Measurements from ENCODE around the gene ENPP6. TPM values are rescaled to one million over a fixed set of nuclear protein-coding genes. Genes with fewer than 3 reads are reported as not detected.

Gene ENPP6
- total and polyA plus RNA-seq, 2 experiments from 2014 or later = 0.11 TPM; not detected in 1

- Histone ChIP-seq H3K4me3 (no peak overlapping the region), H3K4me1 (ENCODE audit: insufficient read depth) (no peaks in the 10 kb centered on the region), H3K27me3 (ENCODE audit: insufficient read depth) (no peaks in the 10 kb centered on the region), H3F3A (replicated peaks; ENCODE audit: low read depth) (no peaks in the 10 kb centered on the region), H3K4me2 (no peak overlapping the region), H3K79me2 (replicated peaks; ENCODE audit: insufficient read depth) (no peaks in the 10 kb centered on the region), H4K20me1 (replicated peaks; ENCODE audit: insufficient read depth) (no peaks in the 10 kb centered on the region), H2AFZ (no peak overlapping the region), H3K27ac (ENCODE audit: low read depth) (no peak overlapping the region), H3K9me2 (ENCODE audit: insufficient read depth) (peaks cover 19% of the 10 kb centered on the region; the same call in 1 of the 2 replicates), H3K36me3 (ENCODE audit: insufficient read depth) (no peaks in the 10 kb centered on the region)
- no peak for ATAC-seq
- H3K4me1 Mint-ChIP-seq = no peaks in the 10 kb centered on the region
- H3K27me3 Mint-ChIP-seq (ENCODE audit: insufficient read depth, low read depth, poor library complexity) = peaks cover 3% of the 10 kb centered on the region
- TF ChIP-seq EZH2 (IDR thresholded peaks at IDR 0.05; ENCODE audit: low read depth, unreplicated experiment) (no peak), ZNF331 (CRISPR knock-in tag; IDR thresholded peaks at IDR 0.05; ENCODE audit: low read depth) (no peak), JUNB (IDR thresholded peaks at IDR 0.05; ENCODE audit: unreplicated experiment) (no peak), POLR2AphosphoS5 (IDR thresholded peaks at IDR 0.05; ENCODE audit: low read depth) (no peak)
- H3K36me3 Mint-ChIP-seq (ENCODE audit: low read depth) = no peaks in the 10 kb centered on the region; the same call in 2 of the 3 replicates
- H3K4me3 Mint-ChIP-seq = no peak overlapping the region
- H3K27ac Mint-ChIP-seq = no peak overlapping the region
- no peak for DNase-seq (ENCODE audit: low spot score)
- H3K9me3 Mint-ChIP-seq = no peaks in the 10 kb centered on the region; the same call in 2 of the 3 replicates
Measured at GRCh38 chr4:184154199-184154598, 63.5 kb downstream of the ENPP6 start.

GRCh38 chr4:184153781-184154180, 63.9 kb downstream of the ENPP6 start:
- no peaks in the 10 kb centered on the region for H3K27me3 ChIP-seq (ENCODE audit: insufficient read depth)
- Mint-ChIP-seq H3K9me3 (no peaks in the 10 kb centered on the region; the same call in 2 of the 3 replicates), H3K27ac (no peak overlapping the region), H3K4me1 (no peaks in the 10 kb centered on the region), H3K4me3 (no peak overlapping the region), H3K36me3 (ENCODE audit: low read depth) (no peaks in the 10 kb centered on the region; the same call in 2 of the 3 replicates), H3K27me3 (ENCODE audit: insufficient read depth, low read depth, poor library complexity) (peaks cover 3% of the 10 kb centered on the region)
- peaks cover 19% of the 10 kb centered on the region; the same call in 1 of the 2 replicates for H3K9me2 ChIP-seq (ENCODE audit: insufficient read depth)
- H4K20me1 ChIP-seq (replicated peaks; ENCODE audit: insufficient read depth) = no peaks in the 10 kb centered on the region
- ATAC-seq (no peak), DNase-seq (ENCODE audit: low spot score) (no peak)
- H3K4me2 ChIP-seq = no peak overlapping the region
- H3K4me3 ChIP-seq = no peak overlapping the region
- no peaks in the 10 kb centered on the region for H3K4me1 ChIP-seq (ENCODE audit: insufficient read depth)
- H3K36me3 ChIP-seq (ENCODE audit: insufficient read depth) = no peaks in the 10 kb centered on the region
- no peak overlapping the region for H2AFZ ChIP-seq
- no peaks in the 10 kb centered on the region for H3F3A ChIP-seq (replicated peaks; ENCODE audit: low read depth)
- H3K79me2 ChIP-seq (replicated peaks; ENCODE audit: insufficient read depth) = no peaks in the 10 kb centered on the region
- TF ChIP-seq CTCF (conservative IDR thresholded peaks at IDR 0.05; ENCODE audit: low read depth in 2 of 2) (no peak), NANOG (IDR thresholded peaks at IDR 0.05; ENCODE audit: borderline replicate concordance) (no peak), REST (IDR thresholded peaks at IDR 0.05; ENCODE audit: unreplicated experiment) (no peak), CREB1 (CRISPR knock-in tag; IDR thresholded peaks at IDR 0.05; ENCODE audit: low read depth) (no peak)
- H3K27ac ChIP-seq (ENCODE audit: low read depth) = no peak overlapping the region
